ENCODE results near the gene MAD1L1. TPM values are rescaled to one million over a fixed set of nuclear protein-coding genes. Genes with fewer than 3 reads are reported as not detected.

MAD1L1 gene
- total and polyA plus RNA-seq, 2 donors (not counting 3 experiments of a cell fraction or from before 2014, with no cell fraction given), result 34.1 to 42.3 TPM

GRCh38 chr7:1988533-1988930 lies 244.2 kb downstream of the MAD1L1 start:
- ChIA-PET CTCF (no interaction called here), POLR2A (no interaction called here)
- no peak for TF ChIP-seq MAX (IDR thresholded peaks at IDR 0.05; ENCODE audit: insufficient read depth, insufficient read length)
- no peaks in the 10 kb centered on the region for H3K36me3 ChIP-seq (ENCODE audit: control insufficient read depth in 2 of 2, extremely low read depth in 1 of 2, insufficient read depth in 2 of 2, low read length in 2 of 2)
- H2AFZ ChIP-seq (ENCODE audit: low read depth, low read length), result no peak overlapping the region
- no peaks in the 10 kb centered on the region for H3K9me1 ChIP-seq (replicated peaks; ENCODE audit: control insufficient read depth, extremely low read depth, insufficient read depth, low read length)
- H3K4me2 ChIP-seq (ENCODE audit: insufficient read depth, low read length), result no peak overlapping the region
- no peak overlapping the region for H3K27ac ChIP-seq (ENCODE audit: insufficient read depth, low read depth, low read length)
- H3K79me2 ChIP-seq (ENCODE audit: control insufficient read depth, insufficient read depth, low read length), result no peaks in the 10 kb centered on the region
- DNase-seq (ENCODE audit: low read depth, low spot score), result no peak
- no peaks in the 10 kb centered on the region for H4K20me1 ChIP-seq (replicated peaks; ENCODE audit: control insufficient read depth, extremely low read depth, insufficient read depth, low read length)
- dilution Hi-C loops (cut with MboI; ENCODE audit: extremely low pct_ligation_motif_present, low sequenced_read_pairs), result no loop called here
- FAIRE-seq, result no peak
- no TSS peak for BruUV-seq (replicated peaks)
- no peak overlapping the region for H3K9ac ChIP-seq (replicated peaks; ENCODE audit: extremely low read depth, insufficient read depth, low read length)
- intact Hi-C loops (cut with micrococcal nuclease), result no loop called here
- no peaks in the 10 kb centered on the region for H3K27me3 ChIP-seq (ENCODE audit: control insufficient read depth in 2 of 2, insufficient read depth in 2 of 2, low read length in 2 of 2)
- no peaks in the 10 kb centered on the region for H3K4me1 ChIP-seq (ENCODE audit: control insufficient read depth, extremely low read depth, insufficient read depth, low read length)
- no peak overlapping the region for H3K4me3 ChIP-seq (replicated peaks in 1 of 3; ENCODE audit: insufficient read depth in 1 of 3, low read depth in 1 of 3, low read length in 3 of 3)
- H3K9me3 ChIP-seq (replicated peaks; ENCODE audit: control insufficient read depth, insufficient read depth, low read length), result no peaks in the 10 kb centered on the region

- dilution Hi-C loops (cut with MboI; ENCODE audit: extremely low pct_ligation_motif_present, low sequenced_read_pairs) (no loop called here), intact Hi-C loops (cut with micrococcal nuclease) (no loop called here)
- ChIA-PET POLR2A (no interaction called here), CTCF (no interaction called here)
- FAIRE-seq (no peak), DNase-seq (ENCODE audit: low read depth, low spot score) (no peak)
- no peak overlapping the region for H2AFZ ChIP-seq (ENCODE audit: low read depth, low read length)
- BruUV-seq (replicated peaks), result no TSS peak
- TF ChIP-seq MAX (IDR thresholded peaks at IDR 0.05; ENCODE audit: insufficient read depth, insufficient read length) (no peak), CTCF (IDR thresholded peaks at IDR 0.05; ENCODE audit: extremely low read depth in 1 of 2, insufficient read depth in 1 of 2, low read depth in 1 of 2, low read length in 2 of 2) (no peak), POLR2A (IDR thresholded peaks at IDR 0.05; ENCODE audit: low read depth, low read length) (no peak), MYC (IDR thresholded peaks at IDR 0.05; ENCODE audit: low read depth, low read length) (no peak), EZH2 (IDR thresholded peaks at IDR 0.05; ENCODE audit: borderline replicate concordance, low read depth, low read length, severe bottlenecking) (no peak), GATA2 (IDR thresholded peaks at IDR 0.05; ENCODE audit: insufficient read depth, insufficient read length, low read depth, low read length) (no peak)
- H4K20me1 ChIP-seq (replicated peaks; ENCODE audit: control insufficient read depth, extremely low read depth, insufficient read depth, low read length), result no peaks in the 10 kb centered on the region
- no peaks in the 10 kb centered on the region for H3K9me1 ChIP-seq (replicated peaks; ENCODE audit: control insufficient read depth, extremely low read depth, insufficient read depth, low read length)
- no peaks in the 10 kb centered on the region for H3K36me3 ChIP-seq (ENCODE audit: control insufficient read depth in 2 of 2, extremely low read depth in 1 of 2, insufficient read depth in 2 of 2, low read length in 2 of 2)
- no peak overlapping the region for H3K4me3 ChIP-seq (replicated peaks in 1 of 3; ENCODE audit: insufficient read depth in 1 of 3, low read depth in 1 of 3, low read length in 3 of 3)
- H3K4me1 ChIP-seq (ENCODE audit: control insufficient read depth, extremely low read depth, insufficient read depth, low read length), result no peaks in the 10 kb centered on the region
- no peak overlapping the region for H3K27ac ChIP-seq (ENCODE audit: insufficient read depth, low read depth, low read length)
- no peak overlapping the region for H3K9ac ChIP-seq (replicated peaks; ENCODE audit: extremely low read depth, insufficient read depth, low read length)
- H3K27me3 ChIP-seq (ENCODE audit: control insufficient read depth in 2 of 2, insufficient read depth in 2 of 2, low read length in 2 of 2), result no peaks in the 10 kb centered on the region
- no peaks in the 10 kb centered on the region for H3K79me2 ChIP-seq (ENCODE audit: control insufficient read depth, insufficient read depth, low read length)
- no peak overlapping the region for H3K4me2 ChIP-seq (ENCODE audit: insufficient read depth, low read length)
- no peaks in the 10 kb centered on the region for H3K9me3 ChIP-seq (replicated peaks; ENCODE audit: control insufficient read depth, insufficient read depth, low read length)
Measured at GRCh38 chr7:1987591-1988532, 244.9 kb downstream of the MAD1L1 start.
